Fibroblast of skin of scalp (primary cell): Measurements from ENCODE around the gene RFPL2.
"Not testable (repeated sequence)": the region's sequence is repeated elsewhere in the genome, so short reads cannot be mapped to it uniquely, and the experiment has no call there.

Source experiments
- DNase-seq: peaks from one replicate; pipeline ENCODE4 v3.0.0-alpha.2; 2013

Gene RFPL2

DNA sequence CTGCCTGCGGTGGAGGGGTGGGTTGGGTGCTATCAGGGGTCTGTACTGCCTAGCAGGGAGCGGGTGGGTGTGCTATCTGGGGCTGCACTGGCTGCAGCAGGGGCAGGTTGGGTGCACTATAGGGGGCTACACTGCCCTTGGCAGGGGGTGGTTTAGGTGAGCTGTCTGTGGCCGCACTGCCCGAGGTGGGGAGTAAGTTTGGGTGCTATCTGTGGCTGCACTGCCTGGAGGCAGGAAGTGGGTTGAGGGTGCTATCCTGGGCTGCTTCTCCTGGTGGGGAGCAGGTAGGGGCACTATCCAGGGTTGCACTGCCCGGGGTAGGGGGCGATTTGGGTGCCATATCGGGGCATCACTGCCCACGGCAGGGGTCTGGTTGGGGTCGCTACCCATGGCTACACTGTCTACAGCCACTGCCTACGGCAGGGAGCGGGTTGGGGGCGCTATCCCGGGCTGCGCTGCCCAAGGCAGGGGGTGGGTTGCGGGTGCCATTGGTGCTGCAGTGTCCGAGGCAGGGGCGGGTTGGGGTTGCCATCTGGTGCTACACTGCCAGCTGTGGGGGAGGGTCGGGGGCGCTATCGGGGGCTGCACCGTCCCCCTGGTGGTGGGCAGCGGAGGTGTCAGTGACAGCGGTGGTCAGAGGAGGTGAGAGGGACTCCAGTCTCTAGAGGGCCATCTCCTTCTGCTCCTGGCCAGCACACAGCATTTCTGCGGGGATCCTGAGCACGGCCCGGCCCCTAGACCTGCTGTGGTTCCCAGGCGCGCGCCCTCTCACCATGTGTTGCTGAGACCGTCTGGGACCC, 1.3 kb upstream of the RFPL2 start:
- no peak for DNase-seq

DNA sequence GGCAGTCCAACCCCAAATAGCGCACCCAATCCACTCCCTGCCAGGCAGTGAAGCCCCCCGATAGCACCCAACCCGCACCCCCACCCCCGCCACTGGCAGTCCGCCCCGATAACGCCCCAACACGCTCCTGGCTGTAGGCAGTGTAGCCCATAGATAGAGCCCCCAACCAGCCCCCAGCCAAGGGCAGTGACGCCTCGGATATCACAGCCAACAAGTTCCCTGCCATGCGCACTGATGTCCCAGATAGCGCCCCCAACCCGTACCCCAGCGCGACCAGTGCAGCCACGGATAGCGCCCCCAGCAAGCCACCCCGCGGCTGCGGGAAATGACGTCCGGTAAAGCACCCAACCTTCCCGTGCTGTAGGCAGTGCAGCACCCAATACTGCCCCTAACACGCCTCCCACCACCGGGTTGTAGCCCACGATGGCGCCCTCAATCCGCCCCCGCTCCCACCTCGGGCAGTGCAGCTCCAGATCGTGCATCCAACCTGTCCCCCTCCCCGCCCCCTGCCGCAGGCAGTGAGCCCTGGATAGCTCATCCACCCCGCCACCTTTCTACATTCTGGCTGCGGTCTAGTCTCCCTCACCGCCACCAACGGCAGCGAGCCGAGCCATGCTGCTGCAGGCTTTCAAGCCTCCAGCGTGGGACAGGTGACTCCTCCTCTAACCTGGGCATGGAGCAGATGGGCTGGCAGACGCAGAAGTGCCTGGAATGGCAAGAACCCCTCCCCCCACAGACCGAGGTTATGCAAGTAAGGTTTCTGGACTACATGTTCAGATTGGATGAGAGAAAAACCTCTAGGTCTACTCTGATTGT, 625 bp downstream of the RFPL2 start:
- no peak for DNase-seq

DNA sequence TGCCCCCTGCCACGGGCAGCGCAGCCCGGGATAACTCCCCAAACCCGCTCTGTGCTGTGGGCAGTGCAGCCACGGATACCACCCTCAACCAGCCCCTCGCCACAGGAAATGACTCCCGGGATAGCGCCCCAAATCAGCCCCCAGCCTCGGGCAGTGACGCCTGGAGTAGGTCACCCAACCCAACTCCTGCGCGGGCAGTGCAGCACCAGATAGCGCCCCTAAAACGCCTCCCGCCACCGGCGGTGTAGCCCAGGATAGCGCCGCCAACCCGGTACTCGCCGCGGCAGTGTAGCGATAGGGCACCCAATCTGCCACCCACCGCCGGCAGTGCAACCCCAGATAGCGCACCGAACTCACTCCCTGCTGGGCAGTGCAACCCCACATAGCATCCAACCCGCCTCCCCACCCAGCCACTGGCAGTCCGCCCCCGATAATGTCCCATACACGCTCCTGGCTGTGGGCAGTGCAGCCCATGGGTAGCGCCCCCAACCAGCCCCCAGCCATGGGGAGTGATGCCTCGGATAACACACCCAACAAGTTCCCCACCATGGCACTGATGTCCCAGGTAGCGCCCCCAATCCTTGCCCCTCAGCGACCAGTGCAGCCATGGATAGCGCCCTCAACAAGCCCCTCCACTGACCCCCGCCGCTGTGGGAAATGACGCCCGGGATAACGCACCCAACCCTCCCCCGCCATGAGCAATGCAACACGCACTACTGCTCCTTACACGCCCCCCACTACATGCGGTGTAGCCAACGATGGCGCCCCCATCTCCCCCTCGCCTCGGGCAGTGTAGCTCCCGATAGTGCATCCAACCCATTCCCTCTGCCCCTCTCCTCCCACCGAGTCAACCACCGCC, 1.5 kb downstream of the RFPL2 start:
- no peak for DNase-seq

DNA sequence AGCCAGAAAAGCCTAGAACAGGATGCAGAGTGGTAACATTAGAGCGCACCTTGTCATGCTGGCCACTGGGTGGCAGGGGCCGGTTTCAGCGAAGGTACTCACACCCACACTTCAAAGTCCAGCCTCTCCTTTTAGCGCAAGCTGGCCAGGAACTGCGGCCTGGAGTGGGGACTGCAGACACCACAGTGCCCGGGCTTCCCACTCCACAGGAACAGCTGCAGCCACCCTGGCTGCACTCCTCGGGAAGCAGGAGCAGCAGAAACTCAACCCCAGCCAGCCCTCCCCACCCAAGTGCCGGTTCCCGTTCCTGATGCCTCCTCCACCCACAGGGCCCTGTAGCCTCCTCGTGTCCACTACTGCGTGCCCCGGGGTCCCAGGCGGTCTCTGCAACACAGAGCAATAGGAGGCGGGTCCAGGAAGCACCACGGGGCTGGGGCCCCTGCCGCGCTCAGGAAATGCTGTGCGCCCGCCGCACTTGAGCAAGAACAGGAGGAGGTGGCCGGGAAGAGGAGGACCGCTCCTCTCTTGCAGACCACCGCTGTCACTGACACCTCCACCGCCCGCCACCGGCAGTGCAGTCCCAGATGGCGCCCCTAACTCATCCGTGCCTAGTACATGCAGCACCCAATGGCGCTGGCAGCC, 2.2 kb downstream of the RFPL2 start:
- peak; percentile 31 for DNase-seq

DNA sequence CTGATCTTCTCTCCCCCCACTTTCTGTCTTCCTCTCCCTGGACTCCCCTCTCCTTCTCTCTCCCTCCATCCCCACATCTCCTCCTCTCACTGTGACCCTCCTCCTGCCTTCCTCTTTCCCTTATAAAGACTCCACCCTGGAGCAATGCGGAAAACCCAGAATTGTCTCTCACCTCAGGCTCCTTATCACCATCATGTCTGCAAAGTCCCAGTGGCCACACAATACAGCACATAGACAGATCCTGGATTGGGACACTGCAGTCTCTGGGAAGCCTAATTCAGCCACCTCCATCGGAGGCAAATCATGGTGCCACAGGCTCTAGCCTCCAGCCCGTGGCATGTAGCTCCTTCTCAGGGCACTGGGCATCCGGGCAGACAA, 2.7 kb downstream of the RFPL2 start:
- DNase-seq, result no peak

DNA sequence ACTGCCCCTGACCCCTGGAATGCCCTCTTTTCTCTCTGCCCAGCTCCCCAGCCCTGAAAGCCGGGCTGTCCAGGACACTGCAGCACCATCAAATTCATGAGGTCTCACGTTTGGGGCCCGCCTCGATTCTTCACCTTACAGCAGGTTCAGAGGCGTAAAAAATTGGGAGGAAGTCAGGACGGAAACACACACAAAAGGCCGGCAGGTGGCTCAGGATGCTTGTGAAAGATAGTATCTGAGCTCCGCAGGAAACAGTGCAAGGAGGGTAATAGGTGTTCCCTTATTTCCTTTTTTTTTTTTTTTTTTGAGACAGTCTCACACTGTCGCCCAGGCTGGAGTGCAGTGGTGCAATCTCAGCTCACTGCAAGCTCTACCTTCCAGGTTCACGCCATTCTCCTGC, 4.1 kb downstream of the RFPL2 start:
- no peak for DNase-seq

DNA sequence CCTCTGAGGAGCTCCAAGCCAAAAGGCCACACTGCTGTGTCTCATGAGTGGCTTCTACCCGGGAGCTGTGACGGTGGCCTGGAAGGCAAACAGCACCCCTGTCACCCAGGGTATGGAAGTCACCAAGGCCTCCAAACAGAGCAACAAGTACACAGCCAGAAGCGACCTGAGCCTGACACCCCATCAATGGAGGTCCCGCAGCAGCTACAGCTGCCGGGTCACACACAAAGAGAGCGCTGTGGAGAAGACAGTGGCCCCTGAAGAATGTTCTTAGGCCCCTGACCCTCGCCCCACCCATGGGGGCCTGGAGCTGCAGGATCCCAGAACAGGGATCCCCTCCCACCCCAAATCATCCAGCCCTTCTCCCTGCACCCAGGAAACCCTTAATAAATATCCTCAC, 4.9 kb downstream of the RFPL2 start:
- DNase-seq, result no peak

DNA sequence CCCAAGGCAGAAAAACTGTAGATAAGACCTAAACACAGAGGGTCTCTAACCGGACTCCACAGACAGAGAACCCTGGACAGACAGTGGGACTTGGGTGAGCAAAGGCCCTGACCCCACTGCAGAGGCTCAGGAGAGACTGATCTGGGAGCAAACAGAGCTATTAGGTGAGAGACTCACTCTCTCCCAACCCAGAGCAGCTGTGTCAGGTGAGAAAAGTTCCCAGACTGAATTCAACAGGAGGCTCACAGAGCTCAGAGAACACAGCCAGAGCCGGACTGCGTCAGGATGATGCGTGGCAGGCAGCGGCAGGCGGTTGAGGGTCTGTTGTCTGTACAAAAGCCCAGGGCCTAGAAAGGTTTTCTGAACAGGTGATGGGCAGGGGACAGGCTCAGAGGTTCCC, 5.5 kb downstream of the RFPL2 start:
- no peak for DNase-seq

DNA sequence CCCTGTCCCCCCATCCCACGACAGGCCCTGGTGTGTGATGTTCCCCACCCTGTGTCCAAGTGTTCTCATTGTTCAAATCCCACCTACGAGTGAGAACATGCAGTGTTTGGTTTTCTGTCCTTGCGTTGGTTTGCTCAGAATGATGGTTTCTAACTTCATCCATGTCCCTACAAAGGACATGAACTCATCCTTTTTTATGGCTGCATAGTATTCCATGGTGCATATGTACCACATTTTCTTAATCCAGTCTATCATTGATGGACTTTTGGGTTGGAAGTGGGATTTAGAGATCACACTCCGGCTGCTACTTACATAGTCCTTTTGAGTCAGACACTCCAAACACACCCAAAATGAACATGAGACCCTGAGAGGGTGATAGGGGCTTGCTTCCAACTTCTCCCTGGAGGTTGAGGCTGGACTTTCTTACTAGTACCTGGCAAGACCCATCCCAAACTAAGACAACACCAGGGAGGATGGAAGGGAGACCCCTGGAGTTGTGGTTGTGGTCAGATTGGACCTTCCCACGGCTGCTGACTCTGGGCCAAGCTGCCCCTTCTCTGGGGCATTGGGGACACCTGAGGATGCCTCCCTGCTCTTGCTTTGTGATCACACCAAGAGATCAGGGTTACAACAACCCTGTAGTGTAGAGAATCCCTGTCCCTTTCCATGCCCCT, 7.2 kb downstream of the RFPL2 start:
- DNase-seq, result not testable (repeated sequence)

DNA sequence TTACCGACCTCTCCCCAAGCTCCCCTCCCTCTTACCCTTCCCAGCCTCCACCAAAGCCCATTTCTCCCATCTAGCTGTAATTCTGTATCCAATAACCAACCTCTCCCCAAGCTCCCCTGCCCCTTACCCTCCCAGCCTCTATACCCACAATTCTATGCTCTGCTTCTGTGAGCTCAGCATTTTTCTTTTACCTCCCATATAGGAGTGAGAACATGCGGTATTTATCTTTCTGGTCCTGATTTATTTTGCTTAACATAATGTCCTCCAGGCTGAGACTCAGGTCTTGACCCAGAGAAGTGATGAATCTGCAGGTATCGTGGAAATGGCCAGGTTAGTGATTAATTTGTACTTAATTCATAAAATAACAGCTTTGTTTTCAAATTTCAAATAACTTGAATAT, 9.0 kb downstream of the RFPL2 start:
- DNase-seq, result not testable (repeated sequence)

DNA sequence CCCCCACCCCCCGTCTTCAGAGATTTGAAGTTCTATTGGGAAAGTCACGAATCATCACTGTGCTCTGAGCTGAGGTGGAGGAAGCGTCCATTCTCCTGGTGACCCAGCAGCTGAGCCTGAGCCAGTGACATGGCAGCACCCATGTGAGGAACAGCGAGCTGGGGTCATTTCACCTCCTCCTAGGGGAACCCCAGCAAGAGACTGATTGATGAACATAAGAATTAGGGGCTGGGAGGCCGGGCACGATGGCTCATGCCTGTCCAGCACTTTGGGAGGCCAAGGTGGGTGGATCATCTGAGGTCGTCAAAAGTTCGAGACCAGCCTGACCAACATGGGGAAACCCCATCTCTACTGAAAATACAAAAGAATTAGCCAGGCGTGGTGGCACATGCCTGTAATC, 11.5 kb downstream of the RFPL2 start:
- DNase-seq, result not testable (repeated sequence)

DNA sequence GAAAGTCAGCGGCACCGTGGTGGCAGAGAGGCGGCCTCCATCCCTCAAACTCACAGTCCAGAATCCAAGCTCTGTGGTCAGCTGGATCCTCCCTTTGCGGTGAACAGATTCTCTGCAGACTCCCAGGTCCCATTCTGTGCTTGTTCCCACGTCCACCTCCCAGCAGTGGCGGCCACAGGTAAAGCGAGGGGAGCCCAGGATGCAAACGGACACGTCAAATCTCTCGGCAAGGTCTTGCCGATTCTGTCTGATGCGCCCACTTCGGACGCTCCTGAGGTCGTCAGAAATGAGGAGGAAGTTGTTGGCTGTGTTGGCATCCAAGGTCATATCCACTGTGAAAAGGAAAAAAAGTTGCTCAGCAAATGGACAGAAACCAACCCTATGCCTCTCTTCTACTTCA, 13.9 kb downstream of the RFPL2 start:
- not testable (repeated sequence) for DNase-seq

DNA sequence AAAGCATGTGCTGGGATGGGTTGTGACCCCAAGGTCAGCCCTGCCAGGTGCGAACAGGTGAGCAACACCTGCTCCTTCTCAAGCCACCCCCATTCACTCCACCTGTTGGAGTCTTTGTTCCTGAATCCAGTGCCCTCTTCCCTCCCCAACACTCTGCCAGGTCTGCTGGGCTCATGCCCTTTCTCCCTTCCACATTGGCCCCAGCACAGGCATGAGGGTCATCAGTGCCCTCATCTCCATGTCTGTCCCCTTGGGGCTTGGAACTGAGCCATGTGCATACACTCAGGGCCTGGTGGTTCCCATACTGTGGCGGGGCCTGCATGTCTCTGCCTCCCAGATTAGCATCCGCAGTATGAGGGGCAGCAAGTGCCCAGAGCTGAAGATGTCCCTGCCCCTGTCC, 19.1 kb downstream of the RFPL2 start:
- no peak for DNase-seq

DNA sequence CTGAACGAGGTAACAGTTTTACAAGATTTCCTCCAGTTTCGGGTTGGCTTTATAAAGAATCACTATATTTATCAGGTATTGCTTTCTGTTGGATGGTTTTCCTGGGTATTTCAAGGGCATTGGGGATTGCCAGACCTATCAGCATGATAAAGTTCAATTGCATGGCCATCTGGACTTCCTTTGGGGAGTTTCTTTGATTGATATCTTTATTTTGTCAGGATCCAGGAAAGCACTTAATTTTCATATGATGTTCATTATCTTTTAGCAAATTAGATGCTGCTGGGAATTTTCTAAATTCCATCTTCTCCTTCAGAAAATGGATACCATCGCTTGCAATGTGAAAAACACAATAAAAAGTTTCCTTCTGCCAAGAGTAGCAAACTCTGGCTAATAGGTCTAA, 21.2 kb downstream of the RFPL2 start:
- no peak for DNase-seq

DNA sequence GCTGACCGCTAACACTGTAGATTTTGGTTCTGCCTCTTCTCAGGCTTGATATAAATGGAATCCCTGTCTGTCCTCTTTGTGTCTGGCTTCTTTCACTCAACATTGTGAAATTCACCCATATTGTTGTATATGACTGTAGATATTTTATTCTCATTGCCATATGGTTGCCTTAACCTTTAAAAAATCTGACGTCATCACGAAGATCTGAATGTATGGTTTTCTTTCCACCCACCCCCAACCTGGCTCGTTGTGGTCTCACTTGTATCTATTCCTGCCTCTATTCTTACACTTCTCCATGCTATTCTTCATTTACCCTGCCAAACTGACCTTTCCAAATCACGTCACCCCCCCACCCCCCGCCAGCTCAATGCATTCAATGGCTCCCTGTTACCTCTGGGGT, 23.8 kb downstream of the RFPL2 start:
- DNase-seq, result no peak

DNA sequence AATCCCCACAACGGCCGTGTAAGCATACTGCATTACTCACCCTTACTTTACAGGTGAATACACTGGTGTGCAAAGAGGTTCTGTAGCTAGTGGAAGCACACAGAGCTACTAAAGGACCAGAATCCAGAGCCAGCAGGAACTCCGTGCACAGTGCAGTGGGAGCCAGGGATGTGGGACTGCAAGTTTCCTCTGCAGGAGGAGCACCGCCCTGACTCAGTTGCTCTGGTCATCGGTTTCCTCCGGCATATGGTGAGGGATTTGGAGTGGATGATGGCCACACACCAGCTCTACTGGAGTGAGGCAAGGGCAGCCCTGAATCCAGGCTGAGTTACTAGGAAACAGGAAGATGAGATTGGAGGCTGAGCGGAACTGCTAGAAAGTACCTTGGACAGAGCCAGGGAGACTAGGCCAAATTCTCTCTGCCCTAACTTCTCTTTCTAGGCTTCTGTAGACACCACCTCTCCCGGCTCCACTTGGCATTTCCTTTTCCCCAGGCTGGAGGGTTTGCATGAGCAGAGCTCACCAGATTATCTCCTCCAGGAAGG, 27.6 kb downstream of the RFPL2 start:
- DNase-seq, result peak; percentile 2

DNA sequence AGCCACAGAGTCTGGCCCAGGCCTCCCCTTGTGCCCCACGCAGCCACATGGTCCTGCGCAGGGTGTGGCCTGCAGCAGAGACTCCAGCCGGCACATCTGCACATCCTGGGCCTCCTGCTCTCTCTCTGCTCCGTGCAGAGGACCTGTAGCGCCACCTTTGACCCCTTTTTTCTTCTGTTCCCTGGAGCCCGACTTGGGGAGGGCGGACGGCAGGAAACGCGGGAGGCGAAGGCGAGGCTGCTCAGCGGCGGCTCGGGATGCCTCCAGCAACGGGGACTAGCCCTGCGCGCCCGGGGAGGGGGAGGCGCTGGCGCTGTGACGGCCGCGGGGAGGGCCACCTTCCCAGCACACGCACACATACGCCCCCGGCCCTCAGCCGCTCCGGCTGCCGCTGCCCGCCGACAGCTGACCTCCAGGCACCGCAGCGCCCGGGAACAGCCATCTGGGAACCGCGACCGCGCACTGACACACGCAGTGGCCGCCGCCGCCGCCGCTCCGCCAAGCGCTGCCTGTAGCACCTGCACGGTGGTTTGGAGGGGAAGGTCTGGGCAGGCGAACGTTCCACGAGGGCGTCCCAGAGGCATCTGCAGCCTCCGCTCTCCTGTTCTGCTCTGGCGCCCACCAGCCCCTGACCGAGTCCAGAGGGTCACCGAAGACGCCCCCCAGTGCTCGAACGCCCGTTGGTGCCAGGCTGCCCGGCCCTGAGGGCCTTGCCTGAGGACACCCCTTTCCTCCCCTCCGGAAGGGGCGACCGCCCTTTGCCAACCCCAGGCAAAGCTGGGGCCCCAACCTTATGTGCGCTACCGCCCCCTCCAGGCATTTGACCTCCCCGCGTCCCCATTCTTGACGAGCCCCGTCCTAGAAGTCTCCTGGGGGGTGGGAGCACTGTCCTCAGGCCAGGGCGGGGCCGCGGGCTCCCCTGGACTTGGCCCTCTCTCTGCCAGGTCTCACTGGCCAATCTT, 28.9 kb downstream of the RFPL2 start:
- no peak for DNase-seq

DNA sequence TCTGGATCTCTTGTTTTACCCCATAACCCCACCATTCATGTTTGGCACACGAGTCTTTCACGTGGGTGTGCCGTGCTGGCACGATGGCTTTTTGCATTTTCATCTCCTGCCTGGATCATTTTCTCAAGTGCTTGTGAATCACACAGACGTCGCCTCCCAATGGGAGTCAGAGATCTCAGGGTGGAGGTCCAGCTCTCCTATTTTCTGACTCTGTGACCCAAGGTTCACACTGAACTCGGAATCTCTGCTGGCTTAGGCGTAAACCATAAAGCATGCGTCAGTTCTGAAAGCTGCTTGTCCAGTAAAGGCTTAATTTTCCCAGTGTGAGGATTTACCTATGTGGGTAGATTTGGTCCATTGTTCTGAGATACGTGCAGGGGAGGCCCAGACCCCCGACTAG, 29.8 kb downstream of the RFPL2 start:
- no peak for DNase-seq

DNA sequence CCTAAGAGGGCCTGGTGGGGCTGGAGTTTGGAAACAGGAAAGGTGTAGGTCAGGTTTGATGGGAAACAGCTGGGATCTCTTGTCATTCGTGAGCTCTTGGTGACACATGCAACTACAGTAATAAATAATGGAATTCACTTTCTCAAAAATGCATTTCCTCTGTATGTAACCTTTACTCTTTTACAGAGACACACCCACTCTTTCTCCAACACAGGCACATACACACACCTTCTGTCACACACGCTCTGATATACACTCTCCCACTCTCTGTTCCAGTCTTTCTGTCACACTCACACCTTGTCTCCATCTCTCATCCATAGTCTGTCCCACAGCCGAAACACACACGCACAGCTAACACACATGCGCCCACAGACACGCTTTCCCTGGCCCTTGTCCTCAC, 39.2 kb downstream of the RFPL2 start:
- no peak for DNase-seq

DNA sequence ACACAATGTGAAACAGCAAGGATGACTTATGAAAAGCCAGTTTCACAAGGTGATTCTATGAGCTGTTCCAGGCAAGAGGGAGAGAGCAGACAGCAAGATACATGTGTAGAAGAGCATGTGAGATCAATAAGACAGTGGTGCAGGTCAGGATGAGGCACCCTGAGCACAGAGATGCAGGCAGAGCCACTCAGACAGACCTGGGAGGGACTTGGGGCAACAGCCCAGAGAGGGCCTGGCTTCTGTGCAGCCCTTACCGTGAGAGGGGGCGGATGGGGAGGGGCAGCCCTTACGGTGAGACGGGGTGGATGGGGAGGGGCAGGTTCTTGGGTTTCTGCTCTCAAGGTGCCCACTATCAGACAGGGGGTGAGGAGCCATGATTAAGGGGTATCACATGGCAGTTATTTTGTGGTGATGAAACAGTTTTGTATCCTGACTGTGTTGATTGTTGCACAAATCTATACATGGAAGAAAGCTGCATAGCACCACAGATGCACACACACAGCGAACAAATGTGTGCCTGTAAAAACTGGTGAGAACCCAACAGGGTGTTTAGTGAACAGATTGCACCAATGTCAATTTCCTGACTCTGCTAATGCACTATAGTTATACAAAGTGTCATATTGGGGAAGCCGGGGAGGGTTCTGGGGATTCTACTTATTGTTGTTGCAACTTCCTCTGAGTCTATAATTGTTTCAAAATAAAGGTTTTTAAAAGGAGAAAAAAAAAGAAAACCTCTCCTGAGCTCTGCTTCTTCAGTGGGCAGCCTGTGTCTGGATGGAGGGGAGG, 40.6 kb downstream of the RFPL2 start:
- DNase-seq, result no peak
